T-helper 1 cell treated with Interleukin-12 subunit alpha and Interleukin-12 subunit beta and Interleukin-4 antibody, amounts not matched to agents 30 μg/mL and 1 μg/mL, for 36 hours (primary cell): ENCODE data around the gene LMAN2L.

Source experiments
- H3K27ac Mint-ChIP-seq: one replicate; pipeline ENCODE4 v1.8.0; 2021; ENCODE audit warnings: mild to moderate bottlenecking, mixed read lengths
- H3K27me3 Mint-ChIP-seq: one replicate; pipeline ENCODE4 v1.8.0; 2021; ENCODE audit warnings: low read depth, mixed read lengths
- H3K36me3 Mint-ChIP-seq: one replicate; pipeline ENCODE4 v1.8.0; 2021; ENCODE audit warnings: low read depth, mixed read lengths
- H3K4me1 Mint-ChIP-seq: one replicate; pipeline ENCODE4 v1.8.0; 2021; ENCODE audit warnings: low read depth, mixed read lengths
- H3K4me3 Mint-ChIP-seq: one replicate; pipeline ENCODE4 v1.8.0; 2021; ENCODE audit warnings: mild to moderate bottlenecking, moderate library complexity, mixed read lengths
- H3K9me3 Mint-ChIP-seq: one replicate; pipeline ENCODE4 v1.8.0; 2021; ENCODE audit warnings: mixed read lengths

LMAN2L gene

DNA sequence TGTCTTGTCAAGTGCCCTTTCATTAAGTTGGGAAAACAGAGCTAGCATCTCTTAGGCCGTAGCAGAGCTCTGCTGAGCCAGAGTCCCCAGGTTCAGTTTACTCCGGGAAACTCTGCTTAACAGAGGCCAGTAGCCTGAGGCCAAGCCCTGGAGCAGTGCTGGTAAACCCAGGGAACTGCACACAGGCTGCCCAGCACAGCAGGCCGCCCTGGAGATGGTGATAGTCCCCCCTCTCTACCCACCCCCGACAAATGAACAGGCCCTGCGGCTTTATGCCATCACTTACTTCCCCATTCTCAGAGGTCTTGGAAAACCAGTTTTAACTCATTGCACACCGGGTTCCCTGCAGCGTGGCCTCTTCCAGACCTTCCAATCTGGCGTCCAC is 24.4 kb upstream of the LMAN2L start:
- Mint-ChIP-seq H3K9me3 (no peaks in the 10 kb centered on the region), H3K36me3 (peaks cover 3% of the 10 kb centered on the region), H3K27me3 (no peaks in the 10 kb centered on the region), H3K27ac (no peak overlapping the region), H3K4me1 (peaks cover 49% of the 10 kb centered on the region), H3K4me3 (peak overlapping the region; percentile 69)

DNA sequence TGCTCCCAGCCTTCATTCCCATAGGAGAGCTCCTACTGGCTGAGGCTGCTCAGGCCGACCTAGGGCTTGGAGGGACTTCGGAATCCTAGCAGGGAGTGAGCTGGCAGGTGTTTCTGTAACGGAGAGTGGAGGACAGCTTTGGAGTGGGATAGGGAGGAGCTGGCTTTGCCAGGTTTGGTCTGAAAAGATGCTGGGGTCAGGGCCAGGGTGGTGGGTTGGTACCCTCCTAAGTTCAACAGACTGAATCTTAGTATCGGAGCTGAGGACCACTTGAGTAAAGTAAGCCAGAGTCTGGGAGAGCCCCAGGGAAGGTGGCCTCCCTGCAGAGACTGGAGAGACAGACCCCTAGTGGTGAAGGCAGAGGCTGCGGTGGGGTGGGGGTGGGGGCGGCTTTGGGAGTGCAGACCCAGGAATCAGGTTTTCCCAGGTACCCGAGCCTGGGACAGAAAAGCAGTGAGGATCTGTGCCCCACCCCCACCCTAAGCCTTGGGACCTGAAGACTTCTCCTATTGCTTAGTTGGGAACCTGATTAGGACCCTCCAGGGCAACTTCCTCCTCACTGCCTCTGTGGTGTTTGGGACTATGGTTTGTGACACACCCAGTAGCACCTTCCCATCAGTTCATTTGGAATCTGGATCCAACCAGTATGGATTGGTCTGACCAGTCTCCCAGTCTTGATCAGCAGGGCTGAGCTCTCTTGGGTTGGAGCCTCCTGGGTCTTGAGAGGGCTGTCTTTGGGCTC is 23.8 kb upstream of the LMAN2L start:
- Mint-ChIP-seq H3K4me1 (peaks cover 49% of the 10 kb centered on the region), H3K27ac (no peak overlapping the region), H3K9me3 (no peaks in the 10 kb centered on the region), H3K36me3 (peaks cover 3% of the 10 kb centered on the region), H3K4me3 (peak overlapping the region; percentile 86), H3K27me3 (no peaks in the 10 kb centered on the region)

DNA sequence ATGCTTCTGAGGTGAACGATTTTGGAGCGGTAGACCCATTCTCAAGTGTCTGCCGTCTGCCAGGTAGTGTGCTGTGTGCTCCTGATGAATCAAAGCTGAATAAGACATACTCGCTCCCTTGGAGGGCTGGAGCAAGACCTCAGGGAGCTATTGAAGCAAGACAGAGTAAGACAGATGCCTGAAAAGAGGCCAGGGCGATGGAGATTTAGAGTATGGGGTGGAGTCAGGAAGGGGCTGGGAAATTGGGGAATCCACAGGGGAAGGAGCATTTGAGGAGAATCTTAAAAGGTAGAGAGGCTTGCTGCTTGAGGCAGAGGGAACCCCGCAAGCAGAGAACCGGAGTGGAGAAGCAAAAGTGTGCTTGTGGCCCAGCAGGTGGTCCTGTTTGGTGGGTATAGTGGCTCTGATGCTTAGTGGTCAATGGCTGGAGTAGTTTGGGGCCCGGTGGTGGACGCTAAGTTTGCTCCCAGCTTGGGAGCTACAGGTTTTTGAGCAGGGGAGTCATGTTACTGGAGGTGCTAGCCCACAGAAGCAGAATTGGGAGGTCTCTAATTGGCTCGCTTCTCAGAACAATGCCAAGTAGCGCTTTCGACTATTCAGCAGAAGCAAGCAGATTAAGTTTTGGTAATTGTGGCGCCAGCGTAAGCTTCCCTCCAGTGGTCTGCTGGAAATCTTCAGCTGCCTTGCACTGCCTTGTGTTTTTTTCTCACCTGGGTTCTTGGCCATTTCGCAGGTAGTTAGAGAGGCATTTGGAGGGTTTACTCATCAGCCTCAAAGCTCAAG is 22.9 kb upstream of the LMAN2L start:
- peak overlapping the region; percentile 64 for H3K27ac Mint-ChIP-seq
- H3K27me3 Mint-ChIP-seq, result no peaks in the 10 kb centered on the region
- H3K4me1 Mint-ChIP-seq, result peaks cover 46% of the 10 kb centered on the region
- H3K9me3 Mint-ChIP-seq, result no peaks in the 10 kb centered on the region
- peaks cover 3% of the 10 kb centered on the region for H3K36me3 Mint-ChIP-seq
- peak overlapping the region; percentile 86 for H3K4me3 Mint-ChIP-seq

DNA sequence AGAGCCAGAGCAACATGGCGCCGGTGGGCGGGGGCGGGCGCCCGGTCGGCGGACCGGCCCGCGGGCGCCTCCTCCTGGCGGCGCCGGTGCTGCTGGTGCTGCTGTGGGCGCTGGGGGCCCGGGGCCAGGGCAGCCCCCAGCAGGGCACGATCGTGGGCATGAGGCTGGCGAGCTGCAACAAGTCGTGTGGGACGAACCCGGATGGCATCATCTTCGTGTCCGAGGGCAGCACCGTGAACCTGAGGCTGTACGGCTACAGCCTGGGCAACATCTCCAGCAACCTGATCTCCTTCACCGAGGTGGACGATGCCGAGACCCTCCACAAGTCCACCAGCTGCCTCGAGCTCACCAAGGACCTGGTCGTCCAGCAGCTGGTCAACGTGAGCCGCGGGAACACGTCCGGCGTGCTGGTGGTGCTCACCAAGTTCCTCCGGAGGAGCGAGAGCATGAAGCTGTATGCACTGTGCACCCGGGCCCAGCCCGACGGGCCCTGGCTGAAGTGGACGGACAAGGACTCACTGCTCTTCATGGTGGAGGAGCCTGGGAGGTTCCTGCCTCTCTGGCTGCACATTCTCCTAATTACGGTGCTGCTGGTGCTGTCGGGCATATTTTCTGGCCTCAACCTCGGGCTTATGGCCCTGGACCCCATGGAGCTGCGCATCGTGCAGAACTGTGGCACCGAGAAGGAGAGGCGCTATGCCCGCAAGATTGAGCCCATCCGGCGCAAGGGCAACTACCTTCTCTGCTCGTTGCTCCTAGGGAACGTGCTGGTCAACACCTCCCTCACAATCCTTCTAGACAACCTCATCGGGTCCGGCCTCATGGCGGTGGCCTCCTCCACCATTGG is 21.3 kb upstream of the LMAN2L start:
- no peaks in the 10 kb centered on the region for H3K36me3 Mint-ChIP-seq
- no peaks in the 10 kb centered on the region for H3K27me3 Mint-ChIP-seq
- peak overlapping the region; percentile 80 for H3K27ac Mint-ChIP-seq
- H3K9me3 Mint-ChIP-seq, result no peaks in the 10 kb centered on the region
- peak overlapping the region; percentile 86 for H3K4me3 Mint-ChIP-seq
- peaks cover 41% of the 10 kb centered on the region for H3K4me1 Mint-ChIP-seq

DNA sequence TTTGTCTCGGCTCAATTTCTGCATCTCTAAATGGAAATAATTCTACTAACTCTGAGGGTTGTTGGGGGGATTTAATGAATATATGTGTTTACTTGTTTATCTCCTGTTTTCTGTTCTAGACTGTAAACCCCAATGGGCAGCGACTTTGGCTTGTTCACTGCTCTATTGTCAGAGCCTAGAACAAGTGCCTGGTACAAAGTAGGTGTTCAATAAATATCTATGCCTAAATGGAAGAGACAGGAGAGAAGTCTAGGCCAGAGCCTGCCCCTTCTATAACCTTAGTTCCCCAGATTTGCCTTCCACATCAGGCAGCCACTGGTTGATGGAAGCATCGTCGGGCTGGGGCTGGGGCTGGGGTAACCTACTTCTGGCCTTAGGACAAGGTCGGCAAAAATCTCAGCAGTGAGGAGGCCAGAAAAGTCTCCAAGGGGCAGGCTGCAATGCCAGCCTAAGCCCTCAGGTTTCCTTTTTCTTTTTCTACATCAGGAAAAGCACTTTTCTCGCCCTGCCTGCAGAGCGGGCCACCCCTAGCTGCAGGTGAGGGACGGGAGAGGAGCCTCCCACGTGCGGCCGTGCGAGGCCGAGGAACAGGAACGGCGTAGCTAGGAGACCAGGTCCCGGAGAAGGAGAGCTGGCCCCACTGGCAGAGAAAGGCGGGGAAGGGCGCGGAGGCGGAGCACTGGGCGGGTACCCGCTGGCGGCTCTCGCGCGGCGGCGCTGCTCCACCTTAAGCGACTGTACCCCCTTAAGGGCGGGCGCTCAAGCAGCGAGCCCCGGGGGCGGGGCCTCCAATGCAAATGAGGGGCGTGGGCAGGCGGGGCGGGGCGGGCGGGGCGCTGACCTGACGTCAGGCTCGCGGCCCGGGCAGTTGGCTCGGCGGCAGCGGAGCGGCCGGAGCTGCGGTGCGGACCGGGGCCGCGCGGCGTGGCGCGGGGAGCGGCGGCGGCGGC is 20.4 kb upstream of the LMAN2L start, which contains the start of gene CNNM4:
CNNM4 (plus strand) TSS at position 867 of the 950 bp plus-strand sequence. CDS start 98 bp downstream, outside the sequence.
- Mint-ChIP-seq H3K9me3 (no peaks in the 10 kb centered on the region), H3K27me3 (no peaks in the 10 kb centered on the region), H3K4me3 (peak within 1 kb of the TSS; percentile 86), H3K27ac (peak within 1 kb of the TSS; percentile 80), H3K4me1 (peaks cover 41% of the 10 kb centered on the region), H3K36me3 (no peaks in the 10 kb centered on the region)

DNA sequence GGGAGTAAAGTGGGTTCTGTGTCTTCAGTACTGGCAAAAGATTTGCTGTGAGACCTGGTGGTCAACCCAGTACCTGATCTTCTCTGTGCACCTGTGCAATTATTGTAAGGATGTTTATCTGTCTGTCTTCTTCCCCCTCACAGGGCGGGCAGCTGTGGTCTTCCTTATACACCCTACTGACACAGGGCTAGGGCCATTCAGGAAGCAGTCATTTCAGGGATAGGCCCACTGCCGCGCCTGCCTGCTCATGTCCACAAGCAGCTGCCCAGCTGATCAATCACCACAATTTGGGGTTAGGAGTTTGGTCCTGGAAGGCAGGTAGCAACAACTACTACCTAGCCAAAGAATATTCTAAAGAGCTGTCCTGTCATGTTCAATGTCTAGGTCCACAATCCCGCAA is 19.7 kb upstream of the LMAN2L start:
- Mint-ChIP-seq H3K9me3 (no peaks in the 10 kb centered on the region), H3K27me3 (no peaks in the 10 kb centered on the region), H3K36me3 (no peaks in the 10 kb centered on the region), H3K27ac (no peak overlapping the region), H3K4me1 (peaks cover 41% of the 10 kb centered on the region), H3K4me3 (no peak overlapping the region)

DNA sequence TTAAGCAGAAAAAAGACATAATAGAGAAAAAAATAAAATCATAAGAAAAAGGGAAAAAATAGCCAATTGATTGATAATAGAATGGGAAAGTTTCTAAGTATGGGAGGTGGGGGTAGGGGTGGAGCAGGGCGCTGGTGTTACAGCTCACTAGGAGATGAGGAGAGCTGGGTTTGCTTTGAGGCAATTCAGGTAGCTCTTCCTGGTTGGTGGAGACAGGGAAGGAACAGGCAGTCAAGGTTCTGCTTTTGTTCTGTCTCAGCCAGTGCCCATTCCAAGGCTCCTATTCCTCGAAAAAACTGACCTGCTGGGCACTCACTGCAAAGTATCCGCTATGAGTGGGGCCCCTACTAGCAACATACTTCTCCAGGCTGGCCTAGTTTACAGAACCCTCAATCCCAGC is 19.1 kb upstream of the LMAN2L start:
- Mint-ChIP-seq H3K27me3 (no peaks in the 10 kb centered on the region), H3K36me3 (no peaks in the 10 kb centered on the region), H3K4me1 (peaks cover 35% of the 10 kb centered on the region), H3K27ac (no peak overlapping the region), H3K9me3 (no peaks in the 10 kb centered on the region), H3K4me3 (no peak overlapping the region)

DNA sequence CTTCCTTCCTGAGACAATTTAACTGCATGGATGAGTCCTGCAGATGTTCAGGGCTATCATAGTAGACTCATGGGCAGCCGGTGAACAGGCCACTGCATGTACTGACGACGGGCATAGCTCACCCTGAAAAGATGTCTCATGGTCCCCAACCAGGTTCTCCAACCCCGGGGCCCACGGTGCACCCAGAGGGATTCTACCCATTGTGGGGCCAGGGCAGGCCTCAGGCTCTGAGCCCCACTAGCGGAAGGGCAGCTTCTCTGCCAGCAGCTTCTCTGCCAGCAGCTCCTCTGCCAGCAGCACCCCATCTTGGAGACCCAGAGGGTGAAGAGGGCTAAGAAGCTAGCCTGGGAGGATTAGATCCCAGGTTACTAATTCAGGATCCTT is 17.6 kb upstream of the LMAN2L start:
- no peak overlapping the region for H3K4me3 Mint-ChIP-seq

DNA sequence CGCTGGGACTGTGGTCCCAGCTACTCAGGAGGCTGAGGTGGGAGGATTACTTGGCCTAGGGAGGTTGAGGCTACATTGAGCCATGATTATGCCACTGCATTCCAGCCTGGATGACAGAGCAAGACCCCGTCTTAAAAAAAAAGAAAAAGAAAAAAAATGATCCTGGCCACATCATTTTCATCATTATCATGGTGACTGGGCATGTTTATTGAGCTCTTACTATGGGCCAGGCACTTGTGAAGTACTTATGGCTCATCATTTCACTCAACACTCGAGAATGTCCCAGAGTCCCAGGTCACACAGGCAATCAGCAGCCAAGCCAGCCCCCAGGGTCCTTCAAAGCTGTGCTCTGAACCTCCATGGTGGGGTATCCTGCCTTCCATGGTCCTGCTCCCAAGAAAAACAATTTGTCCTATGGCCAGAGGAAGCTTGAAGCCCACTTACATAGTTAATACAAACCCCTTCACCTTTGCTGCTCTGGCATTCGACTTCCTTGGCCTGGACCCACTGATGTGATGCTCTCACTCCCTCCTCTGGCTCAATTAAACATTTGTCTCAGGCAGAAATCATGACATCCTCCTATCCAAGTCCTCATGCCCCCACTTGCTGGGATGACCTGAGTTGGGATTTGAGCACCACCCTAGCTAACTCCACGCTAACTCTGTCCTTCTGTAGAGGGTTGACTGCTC is 17.1 kb upstream of the LMAN2L start:
- Mint-ChIP-seq H3K36me3 (no peaks in the 10 kb centered on the region), H3K27ac (no peak overlapping the region), H3K4me1 (peaks cover 19% of the 10 kb centered on the region), H3K9me3 (no peaks in the 10 kb centered on the region), H3K4me3 (no peak overlapping the region), H3K27me3 (no peaks in the 10 kb centered on the region)

More for the DNA sequence above, 17.6 kb upstream of the LMAN2L start:
- Mint-ChIP-seq H3K9me3 (no peaks in the 10 kb centered on the region), H3K36me3 (no peaks in the 10 kb centered on the region), H3K4me1 (peaks cover 24% of the 10 kb centered on the region), H3K27ac (no peak overlapping the region), H3K27me3 (no peaks in the 10 kb centered on the region)

DNA sequence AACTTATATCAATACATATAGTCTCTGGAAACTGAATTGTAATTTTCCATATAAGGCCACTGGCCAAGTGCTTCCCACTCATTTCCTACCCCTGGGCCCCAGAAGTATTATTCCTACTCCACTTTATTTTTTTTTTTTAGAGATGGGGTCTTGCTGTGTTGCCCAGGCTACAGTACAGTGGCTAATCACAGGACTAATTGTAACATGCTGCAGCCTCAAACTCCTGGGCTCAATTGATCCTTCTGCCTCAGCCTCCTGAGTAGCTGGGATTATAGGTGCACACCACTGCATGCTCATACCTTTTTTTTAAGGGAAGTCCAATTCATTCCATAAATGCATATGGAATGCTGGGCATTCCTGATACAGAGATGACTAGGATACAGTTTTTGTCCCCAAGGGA is 14.5 kb upstream of the LMAN2L start:
- Mint-ChIP-seq H3K4me3 (no peak overlapping the region), H3K27ac (no peak overlapping the region), H3K4me1 (peaks cover under 1% of the 10 kb centered on the region), H3K9me3 (no peaks in the 10 kb centered on the region), H3K36me3 (no peaks in the 10 kb centered on the region), H3K27me3 (no peaks in the 10 kb centered on the region)

DNA sequence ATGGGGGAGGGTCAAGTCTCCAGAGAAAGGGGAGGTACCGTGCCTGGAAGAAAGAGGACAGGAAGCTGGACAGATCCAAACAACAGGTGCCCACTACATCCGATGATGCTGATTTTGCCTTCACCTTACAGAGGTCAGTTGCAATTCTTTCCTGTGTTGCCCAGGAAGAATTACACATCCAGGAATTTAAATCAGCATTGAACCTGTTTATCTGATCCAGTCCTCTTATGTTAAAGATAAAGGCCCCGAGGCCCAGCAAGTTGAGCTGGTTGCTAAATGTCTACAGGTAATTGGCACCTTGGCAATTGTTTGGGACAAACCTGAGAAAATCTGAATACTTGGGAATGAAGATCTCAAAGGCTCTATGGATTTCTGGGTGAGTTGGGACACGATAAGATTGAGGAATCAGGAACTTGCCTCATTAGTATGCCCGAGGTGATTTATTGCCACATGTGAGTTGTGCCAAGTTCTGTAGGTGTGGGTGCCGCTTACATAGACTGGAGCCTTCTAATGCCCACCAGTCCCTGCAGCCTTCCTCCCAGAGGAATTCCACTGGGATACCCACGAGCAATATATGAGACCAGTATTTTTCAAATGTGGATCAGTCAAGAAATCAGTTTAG is 13.9 kb upstream of the LMAN2L start:
- H3K27ac Mint-ChIP-seq, result no peak overlapping the region
- no peaks in the 10 kb centered on the region for H3K27me3 Mint-ChIP-seq
- H3K4me1 Mint-ChIP-seq, result no peaks in the 10 kb centered on the region
- no peaks in the 10 kb centered on the region for H3K36me3 Mint-ChIP-seq
- H3K4me3 Mint-ChIP-seq, result no peak overlapping the region
- no peaks in the 10 kb centered on the region for H3K9me3 Mint-ChIP-seq

DNA sequence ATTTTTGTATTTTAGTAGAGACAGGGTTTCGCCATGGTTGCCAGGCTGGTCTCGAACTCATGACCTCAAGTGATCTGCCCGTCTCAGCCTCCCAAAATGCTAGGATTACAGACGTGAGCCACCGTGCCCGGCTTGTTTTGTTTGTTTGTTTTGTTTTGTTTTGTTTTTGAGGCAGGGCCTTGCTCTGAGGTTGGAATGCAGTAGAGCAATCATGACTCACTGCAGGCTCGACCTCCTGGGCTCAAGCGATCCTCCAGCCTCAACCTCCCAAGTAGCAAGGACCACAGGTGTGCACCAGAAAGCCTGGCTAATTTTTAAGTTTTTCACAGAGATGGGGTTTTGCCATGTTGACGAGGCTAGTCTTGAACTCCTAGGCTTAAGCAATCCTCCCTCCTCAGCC is 11.9 kb upstream of the LMAN2L start:
- H3K9me3 Mint-ChIP-seq, result no peaks in the 10 kb centered on the region
- H3K4me3 Mint-ChIP-seq, result no peak overlapping the region
- H3K27me3 Mint-ChIP-seq, result peaks cover 13% of the 10 kb centered on the region
- no peaks in the 10 kb centered on the region for H3K36me3 Mint-ChIP-seq
- H3K4me1 Mint-ChIP-seq, result no peaks in the 10 kb centered on the region
- H3K27ac Mint-ChIP-seq, result no peak overlapping the region

DNA sequence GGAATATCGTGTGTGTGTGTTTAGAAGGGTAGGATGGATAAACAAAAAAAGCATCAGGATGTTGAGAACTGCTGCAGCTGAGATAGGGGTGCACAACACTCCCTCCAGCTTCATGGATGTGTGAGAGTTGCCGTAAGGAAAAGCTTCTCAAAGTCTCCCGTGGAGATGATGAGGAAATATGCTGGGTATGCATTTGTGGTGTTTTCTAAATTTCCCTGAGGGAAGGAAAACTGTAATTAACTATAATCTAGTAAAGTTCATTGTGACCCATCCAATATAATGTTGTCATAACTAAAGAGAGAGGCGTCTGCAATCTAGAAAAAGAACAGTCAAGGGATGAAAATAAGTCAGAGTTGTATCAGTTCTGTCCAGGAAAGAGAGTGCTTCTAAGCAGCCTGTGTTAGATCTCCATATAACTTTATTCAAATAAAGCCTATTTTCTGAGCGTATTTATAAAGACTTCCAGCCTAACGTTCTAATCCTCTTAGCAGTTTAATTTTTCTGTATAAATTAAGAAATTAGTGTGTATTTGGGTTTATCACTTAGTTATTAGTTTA is 7.3 kb upstream of the LMAN2L start:
- Mint-ChIP-seq H3K4me3 (no peak overlapping the region), H3K27ac (no peak overlapping the region), H3K36me3 (no peaks in the 10 kb centered on the region), H3K9me3 (no peaks in the 10 kb centered on the region), H3K27me3 (peaks cover 18% of the 10 kb centered on the region), H3K4me1 (peaks cover 4% of the 10 kb centered on the region)
